ENCODE measurements around the gene TRNAU1AP. TPM values are rescaled to one million over a fixed set of nuclear protein-coding genes. Genes with fewer than 3 reads are reported as not detected.
A peak's percentile ranks its signal among the peaks of the same experiment; 100 is the strongest.

TRNAU1AP gene
- total and polyA plus RNA-seq, 2 of the 13 experiments (the other 11 are each of a cell fraction or from before 2014, with no cell fraction given), result 29.0 to 42.9 TPM

- H4K20me1 ChIP-seq (ENCODE audit: insufficient read depth, low read length), result no peaks in the 10 kb centered on the region
- POLR2A ChIA-PET, result interaction anchor here (3.0 kb wide), 1 partner anchor 15 kb away, joined by 25 read pairs; no protein-coding TSS in a partner anchor
- in situ Hi-C loops (cut with HindIII; ENCODE audit: extremely low pct_ligation_motif_present, low pct_unique_long_range_greater_than_20kb) (no loop called here), intact Hi-C loops (cut with micrococcal nuclease; ENCODE audit: unreplicated experiment) (no loop called here)
- no peaks in the 10 kb centered on the region for H3K4me1 ChIP-seq (ENCODE audit: insufficient read depth, low read length)
- BruUV-seq (replicated peaks), result TSS peak; percentile 36
- H3K27ac ChIP-seq (ENCODE audit: extremely low read length, insufficient read depth, low read length), result no peak overlapping the region
- no peak overlapping the region for H3K4me2 ChIP-seq (ENCODE audit: low read depth, low read length)
- H3K27me3 ChIP-seq (ENCODE audit: control insufficient read depth in 1 of 2, insufficient read depth in 2 of 2, low read length in 2 of 2), result no peaks in the 10 kb centered on the region
- no peaks in the 10 kb centered on the region for H3K79me2 ChIP-seq (ENCODE audit: insufficient read depth, low read length)
- no peaks in the 10 kb centered on the region for H3K9me3 ChIP-seq (ENCODE audit: low read length)
- CTCF ChIA-PET (ENCODE audit: low intra/inter-chr PET ratio, low total read pairs), result no interaction called here
- FAIRE-seq (no peak), DNase-seq (ENCODE audit: low spot score) (no peak), ATAC-seq (no peak)
- 94% methylated on average over 6 of the region's 6 CpGs for WGBS (ENCODE audit: low lambda C conversion rate)
- H3K36me3 ChIP-seq (replicated peaks in 1 of 2; ENCODE audit: control insufficient read depth in 1 of 2, insufficient read depth in 2 of 2, low read length in 2 of 2), result peaks cover 15 to 61% of the 10 kb centered on the region in 2 experiments; a peak in 4 of 5 replicates
- no peak overlapping the region for H3K9ac ChIP-seq (ENCODE audit: insufficient read depth, low read depth, low read length)
- no peak for TF ChIP-seq ZFP1 (CRISPR knock-in tag; IDR thresholded peaks at IDR 0.05)
- no peak for TF ChIP-seq ZFP90 (CRISPR knock-in tag; IDR thresholded peaks at IDR 0.05; ENCODE audit: borderline replicate concordance)
- no peak for TF ChIP-seq CCAR2 (optimal IDR thresholded peaks at IDR 0.05; ENCODE audit: low read depth, low read length)
- TF ChIP-seq ZBTB7A (CRISPR knock-in tag; IDR thresholded peaks at IDR 0.05), result no peak
- TF ChIP-seq TRAFD1 (CRISPR knock-in tag; IDR thresholded peaks at IDR 0.05; ENCODE audit: borderline replicate concordance), result no peak
- no peak for TF ChIP-seq ZNF501 (CRISPR knock-in tag; IDR thresholded peaks at IDR 0.05)
- TF ChIP-seq ZSCAN29 (CRISPR knock-in tag; conservative IDR thresholded peaks at IDR 0.05), result no peak
- TF ChIP-seq XRCC5 (optimal IDR thresholded peaks at IDR 0.05; ENCODE audit: low read length), result no peak
- no peak for TF ChIP-seq MLLT10 (CRISPR knock-in tag; IDR thresholded peaks at IDR 0.05)
- TF ChIP-seq NFATC3 (CRISPR knock-in tag; IDR thresholded peaks at IDR 0.05), result no peak
- no peak overlapping the region for H3K4me3 ChIP-seq (replicated peaks in 1 of 3; ENCODE audit: insufficient read depth in 1 of 3, low read depth in 2 of 3, low read length in 3 of 3)
- no peak overlapping the region for H2AFZ ChIP-seq (ENCODE audit: low read length)
Measured at GRCh38 chr1:28565726-28566125, 12.8 kb downstream of the TRNAU1AP start.
